K562 (cell line): ENCODE results near the gene GAA. TPM values are rescaled to one million over a fixed set of nuclear protein-coding genes. Genes with fewer than 3 reads are reported as not detected.

ENCODE experiments used
- ATAC-seq: fragments of 200-7000 bp; cut with Tn5 transposase; 3 replicates; pipeline ENCODE4 v1.9.1; 2020; ENCODE audit warnings: moderate library complexity
- BruUV-seq: library from RNA; stranded (reverse); fragments of 400-500 nt; replicated peaks from 2 replicates; lab custom pipeline; 2021; lab: Mats Ljungman, UMichigan
- CTCF ChIA-PET: fragments of 300-600 bp; formaldehyde crosslinking; extraction: SDS; loops from one replicate; lab custom pipeline; 2021; ENCODE audit warnings: low intra/inter-chr PET ratio; lab: Yijun Ruan, JAX
- POLR2A ChIA-PET: fragments of 300-600, 350-650 bp; sonication (Branson Sonifier 250); formaldehyde crosslinking; extraction: SDS; loops from one replicate; lab custom pipeline; 2021; ENCODE audit warnings: antibody characterized with exemption, inconsistent platforms; lab: Yijun Ruan, JAX
- DNase-seq, 4 experiments: peaks; one replicate each; pipeline versions ENCODE4 v3.0.0 to v3.0.0-alpha.2; 2011 to 2018; ENCODE audit warnings: low spot score in 3 of 4, mixed read lengths in 3 of 4; ENCODE audit errors: extremely low read depth in 1 of 4
- FAIRE-seq: peaks from 2 replicates; lab custom pipeline; 2011; peaks lifted over from hg19 to GRCh38; lab: Jason Lieb, UNC
- H2AFZ ChIP-seq: 2 replicates; pipeline ENCODE4 v1.6.0; 2011; ENCODE audit warnings: low read depth, low read length, control low read depth, inconsistent platforms
- H3K27ac ChIP-seq: fragments of 200-600 bp; 3 replicates; pipeline ENCODE4 v1.8.0; 2011; ENCODE audit warnings: low read depth, mild to moderate bottlenecking, control low read depth, inconsistent platforms, low read length, moderate library complexity, mixed read lengths; ENCODE audit errors: extremely low read depth
- H3K27me3 ChIP-seq, 2 experiments: fragments of 300-600 bp in 1 of 2; 2 replicates in 1 of 2; 3 replicates in 1 of 2; pipeline versions ENCODE4 v1.6.0 to v1.8.0; 2011; ENCODE audit warnings: inconsistent platforms in 2 of 2, low read length in 2 of 2, mild to moderate bottlenecking in 1 of 2, mixed read lengths in 1 of 2, moderate library complexity in 1 of 2; ENCODE audit not compliant: control insufficient read depth in 2 of 2, insufficient read depth in 2 of 2
- H3K36me3 ChIP-seq: fragments of 300-600 bp; 3 replicates; pipeline ENCODE4 v1.8.0; 2011; ENCODE audit warnings: mild to moderate bottlenecking, low read length, inconsistent platforms; ENCODE audit not compliant: control insufficient read depth, insufficient read depth
- H3K4me1 ChIP-seq, 2 experiments: fragments of 200-600 bp in 1 of 2; replicated peaks in 1 of 2; 2 replicates in 1 of 2; 3 replicates in 1 of 2; pipeline versions ENCODE4 v1.5.1 to v1.8.0; 2011; ENCODE audit warnings: inconsistent platforms in 2 of 2, low read length in 2 of 2, mild to moderate bottlenecking in 1 of 2, mixed read lengths in 1 of 2, moderate library complexity in 1 of 2; ENCODE audit not compliant: control insufficient read depth in 2 of 2, insufficient read depth in 2 of 2
- H3K4me2 ChIP-seq: 2 replicates; pipeline ENCODE4 v1.6.1; 2011; ENCODE audit warnings: low read length, control low read depth, inconsistent platforms, mixed read lengths; ENCODE audit not compliant: insufficient read depth
- H3K4me3 ChIP-seq: fragments of 200-600 bp; sonication (generic), shearing (Covaris generic); 2 replicates; pipeline ENCODE4 v1.5.1; 2016; ENCODE audit warnings: control low read depth, inconsistent platforms
- H3K79me2 ChIP-seq: fragments of 200-600 bp; 3 replicates; pipeline ENCODE4 v1.8.0; 2011; ENCODE audit warnings: low read length, inconsistent platforms; ENCODE audit not compliant: control insufficient read depth, insufficient read depth
- H3K9ac ChIP-seq, 2 experiments: 2 replicates each; pipeline versions ENCODE4 v1.6.0 to v1.6.1; 2011; ENCODE audit warnings: low read depth in 2 of 2, low read length in 2 of 2, control low read depth in 1 of 2, inconsistent platforms in 1 of 2, mild to moderate bottlenecking in 1 of 2, mixed read lengths in 1 of 2; ENCODE audit not compliant: insufficient read depth in 1 of 2
- H3K9me1 ChIP-seq: one replicate; pipeline ENCODE4 v1.6.0; 2011; ENCODE audit warnings: inconsistent platforms, mild to moderate bottlenecking, low read length, moderate library complexity; ENCODE audit not compliant: control insufficient read depth, insufficient read depth
- H3K9me3 ChIP-seq: replicated peaks from 2 replicates; pipeline ENCODE4 v1.5.1; 2011; ENCODE audit warnings: low read depth, low read length, inconsistent platforms; ENCODE audit not compliant: control insufficient read depth, insufficient read depth
- H4K20me1 ChIP-seq: replicated peaks from 2 replicates; pipeline ENCODE4 v1.6.1; 2011; ENCODE audit warnings: low read length, inconsistent platforms, mixed read lengths; ENCODE audit not compliant: control insufficient read depth, insufficient read depth
- CSDE1 ChIP-seq, 2 experiments: fragments of 450-650 bp; IDR thresholded peaks; 2 replicates each; pipeline ENCODE4 v1.6.1; 2016; ENCODE audit warnings: mild to moderate bottlenecking in 1 of 2
- DEAF1 ChIP-seq: fragments of 450-650 bp; formaldehyde crosslinking; IDR thresholded peaks from 2 replicates; pipeline ENCODE4 v1.4.0; 2020; ENCODE audit warnings: mild to moderate bottlenecking, moderate library complexity
- DLX4 ChIP-seq: fragments of 250-450 bp; sonication (Bioruptor Pico); IDR thresholded peaks from 2 replicates; pipeline ENCODE4 v1.6.1; 2021; ENCODE audit warnings: mild to moderate bottlenecking
- HDAC1 ChIP-seq, 2 experiments: fragments of 450-650 bp; IDR thresholded peaks; 2 replicates each; pipeline ENCODE4 v1.6.1; 2016 to 2017; ENCODE audit warnings: inconsistent platforms in 1 of 2, mild to moderate bottlenecking in 1 of 2, moderate library complexity in 1 of 2
- HDAC8 ChIP-seq: fragments of 450-650 bp; IDR thresholded peaks from 2 replicates; pipeline ENCODE4 v1.6.1; 2016; ENCODE audit warnings: mild to moderate bottlenecking, missing genetic modification characterization, moderate library complexity, missing compliant biosample characterization
- IRF1 ChIP-seq: sonication (generic); formaldehyde crosslinking; IDR thresholded peaks from 2 replicates; pipeline ENCODE4 v1.8.0; 2022; ENCODE audit warnings: missing genetic modification reagents, mild to moderate bottlenecking, borderline replicate concordance
- IRF9 ChIP-seq: fragments of 450-650 bp; IDR thresholded peaks from 2 replicates; pipeline ENCODE4 v1.6.1; 2016; ENCODE audit warnings: missing biosample characterization, missing genetic modification characterization
- MEF2D ChIP-seq: conservative IDR thresholded peaks from 2 replicates; pipeline ENCODE4 v1.6.1; 2016; ENCODE audit warnings: low read depth, missing genetic modification characterization, missing compliant biosample characterization
- MTA2 ChIP-seq: fragments of 450-650 bp; IDR thresholded peaks from 2 replicates; pipeline ENCODE4 v1.6.1; 2016; ENCODE audit warnings: low read depth
- NCOA1 ChIP-seq: fragments of 450-650 bp; IDR thresholded peaks from 2 replicates; pipeline ENCODE4 v1.6.1; 2016; ENCODE audit warnings: low read depth
- PML ChIP-seq: IDR thresholded peaks from 2 replicates; pipeline ENCODE4 v1.6.1; 2012; ENCODE audit warnings: low read length, inconsistent platforms
- ZNF174 ChIP-seq: fragments of 250-450 bp; sonication (Bioruptor Pico); IDR thresholded peaks from 2 replicates; pipeline ENCODE4 v1.4.0; 2020; ENCODE audit warnings: mild to moderate bottlenecking
- WGBS: fragments of 100-300 bp; shearing (Covaris generic); methylation state at CpG from one replicate; pipeline ENCODE4 v1.1.6; 2016; ENCODE audit warnings: low coverage, mixed read lengths; ENCODE audit not compliant: insufficient coverage; ENCODE audit errors: missing lambda C conversion rate; 5-methylcytosine and 5-hydroxymethylcytosine counted together
- in situ Hi-C: fragments of 300-500 bp; cut with MboI; formaldehyde crosslinking; loops from 4 replicates; pipeline ENCODE4 v1.15.0; 2018; ENCODE audit warnings: inconsistent platforms, mixed read lengths
- intact Hi-C: fragments of 100-400 bp; cut with micrococcal nuclease; formaldehyde crosslinking; loops from 2 replicates; pipeline ENCODE4 v1.14.2; 2022
- polyA plus RNA-seq, 8 experiments: library from polyadenylated mRNA; depleted of rRNA in 4 of 8; stranded (reverse) in 5 of 8; unstranded in 3 of 8; fragments of >200 nt; fragmentation: Nextera tagmentation in 2 of 8; fragmentation: Illumina TruSeq in 1 of 8; extraction: Ambion mirVana in 2 of 8; extraction: Trizol in 1 of 8; gene quantifications; 2 replicates each; pipeline versions ENCODE4 v1.2.1 to v1.2.3, GENCODE V29; 2011 to 2014; ENCODE audit warnings: inconsistent platforms in 1 of 8, missing spikeins in 1 of 8
- total RNA-seq, 7 experiments: library from RNA; depleted of rRNA in 6 of 7; stranded (reverse); fragments of >200 nt in 6 of 7; fragmentation: Illumina TruSeq in 2 of 7; extraction: Trizol in 2 of 7; gene quantifications; 2 replicates each; pipeline versions ENCODE4 v1.2.1 to v1.2.3, GENCODE V29; 2011 to 2021; ENCODE audit warnings: low replicate concordance in 1 of 7

Gene GAA
- total and polyA plus RNA-seq, 9 of the 15 experiments (the other 6 are each of a cell fraction or from before 2014, with no cell fraction given), result 0.15 to 6.4 (median 1.7) TPM

GRCh38 chr17:80110447-80110812, 9.0 kb downstream of the GAA start (continued):
- TF ChIP-seq DEAF1 (CRISPR knock-in tag) (no peak), HDAC8 (tag) (no peak), HDAC1 (IDR thresholded peaks at IDR 0.05) (no peak)

- DNase-seq, result no peak
- Histone ChIP-seq H3K9me1 (no peaks in the 10 kb centered on the region), H3K36me3 (no peaks in the 10 kb centered on the region), H2AFZ (no peak overlapping the region), H3K4me3 (no peak overlapping the region), H3K79me2 (no peaks in the 10 kb centered on the region), H3K4me1 (peaks cover 0 to 47% of the 10 kb centered on the region in 2 experiments; a peak in 4 of 5 replicates), H4K20me1 (no peaks in the 10 kb centered on the region; the same call in 1 of the 2 replicates), H3K9me3 (0 out of 2 replicates have a peak, but pooled peaks cover 5% of the 10 kb centered on the region), H3K9ac (no peak overlapping the region), H3K27ac (no peak overlapping the region), H3K27me3 (peaks cover 52 to 79% of the 10 kb centered on the region in 2 experiments), H3K4me2 (no peak overlapping the region)
- ChIA-PET POLR2A (interaction anchor here (1.0 to 1.4 kb wide), 3 partner anchors 8 to 34 kb away, joined by 3 to 5 read pairs (median 3); no protein-coding TSS in a partner anchor), CTCF (no interaction called here)
- no peak for TF ChIP-seq MTA2
- no peak for TF ChIP-seq NCOA1
- no peak for TF ChIP-seq PML
- no peak for TF ChIP-seq IRF9 (tag)
- TF ChIP-seq ZNF174 (CRISPR knock-in tag), result no peak
- TF ChIP-seq MEF2D, result no peak
- TF ChIP-seq DLX4 (CRISPR knock-in tag), result no peak
- no peak for TF ChIP-seq IRF1 (CRISPR knock-in tag)
- TF ChIP-seq CSDE1 (IDR thresholded peaks at IDR 0.05), result no peak
- BruUV-seq, result no TSS peak
- in situ Hi-C loops (no loop called here), intact Hi-C loops (no loop called here)
- no peak for ATAC-seq
- FAIRE-seq, result no peak
- 13% methylated on average over 16 of the region's 21 CpGs for WGBS
Observed at GRCh38 chr17:80110927-80111701, 9.7 kb downstream of the GAA start.
